ENCODE data around the gene SIAE.

- TF ChIP-seq CTCF (conservative IDR thresholded peaks at IDR 0.05) (no peak), ZFX (IDR thresholded peaks at IDR 0.05) (no peak)
These were observed 82.1 kb downstream of the SIAE start for GRCh38 chr11:124591430-124591829.
